GM18519 (cell line): ENCODE data around the gene TGFB1.
"Not testable (repeated sequence)": the region's sequence is repeated elsewhere in the genome, so short reads cannot be mapped to it uniquely, and the experiment has no call there.

ENCODE experiments used
- ATAC-seq: cut with Tn5 transposase; IDR thresholded peaks from one replicate; pipeline ENCODE4 v1.9.1; 2021; ENCODE audit warnings: mild to moderate bottlenecking, moderate library complexity; ENCODE audit not compliant: unreplicated experiment, low FRiP score

Gene TGFB1

GRCh38 chr19:41304706-41305483, 48.8 kb downstream of the TGFB1 start:
- ATAC-seq, result no peak

GRCh38 chr19:41303954-41304353, 49.8 kb downstream of the TGFB1 start:
- no peak for ATAC-seq

DNA sequence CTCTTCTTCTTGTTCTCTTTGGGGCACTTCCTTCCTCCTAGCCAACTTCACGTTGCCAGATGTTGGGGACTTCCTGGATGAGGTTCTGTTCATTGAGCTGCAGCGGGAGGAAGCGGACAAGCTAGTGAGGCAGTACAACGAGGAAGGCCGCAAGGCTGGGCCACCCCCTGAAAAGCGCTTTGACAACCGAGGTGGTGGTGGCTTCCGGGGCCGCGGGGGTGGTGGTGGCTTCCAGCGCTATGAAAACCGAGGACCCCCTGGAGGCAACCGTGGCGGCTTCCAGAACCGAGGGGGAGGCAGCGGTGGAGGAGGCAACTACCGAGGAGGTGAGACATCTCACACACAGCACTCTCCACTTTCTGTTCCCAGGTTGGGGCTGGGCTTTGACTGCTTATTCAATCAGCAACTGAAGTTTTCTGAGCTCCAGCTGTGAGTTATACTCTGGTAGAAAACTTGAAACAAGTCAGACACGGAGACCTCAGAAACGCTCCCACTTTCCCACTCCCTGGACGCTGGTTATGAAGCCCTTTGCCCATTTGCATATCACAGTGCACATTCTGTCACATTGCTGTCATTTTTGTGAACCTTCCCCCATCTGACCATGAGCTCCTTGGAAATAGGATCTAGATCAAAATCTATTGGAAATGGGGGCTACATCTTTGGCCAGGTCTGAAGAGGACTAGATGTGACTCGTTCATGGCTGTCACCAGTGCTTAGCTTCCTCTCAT, 50.9 kb downstream of the TGFB1 start:
- ATAC-seq, result no peak

DNA sequence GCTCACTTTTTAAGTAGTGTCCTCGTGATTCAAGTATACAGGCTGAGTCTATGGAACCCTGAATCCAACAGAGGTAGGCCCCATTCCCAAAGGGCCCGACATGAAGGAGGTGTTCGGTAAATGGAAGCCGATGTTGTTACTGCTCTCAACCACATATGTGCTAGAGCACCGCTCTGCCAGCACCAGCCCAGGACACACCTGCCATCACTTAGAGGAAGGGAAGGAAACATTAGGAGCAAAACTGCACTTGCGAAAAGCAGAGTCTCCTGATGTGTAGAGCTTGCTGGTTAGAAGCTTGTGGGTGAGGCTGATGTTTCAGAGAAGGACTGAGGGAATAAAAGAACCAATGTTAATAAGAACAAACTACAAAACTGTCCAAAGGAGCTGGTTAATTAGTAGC, 53.2 kb downstream of the TGFB1 start:
- no peak for ATAC-seq

GRCh38 chr19:41299755-41300089, 54.0 kb downstream of the TGFB1 start:
- no peak for ATAC-seq

DNA sequence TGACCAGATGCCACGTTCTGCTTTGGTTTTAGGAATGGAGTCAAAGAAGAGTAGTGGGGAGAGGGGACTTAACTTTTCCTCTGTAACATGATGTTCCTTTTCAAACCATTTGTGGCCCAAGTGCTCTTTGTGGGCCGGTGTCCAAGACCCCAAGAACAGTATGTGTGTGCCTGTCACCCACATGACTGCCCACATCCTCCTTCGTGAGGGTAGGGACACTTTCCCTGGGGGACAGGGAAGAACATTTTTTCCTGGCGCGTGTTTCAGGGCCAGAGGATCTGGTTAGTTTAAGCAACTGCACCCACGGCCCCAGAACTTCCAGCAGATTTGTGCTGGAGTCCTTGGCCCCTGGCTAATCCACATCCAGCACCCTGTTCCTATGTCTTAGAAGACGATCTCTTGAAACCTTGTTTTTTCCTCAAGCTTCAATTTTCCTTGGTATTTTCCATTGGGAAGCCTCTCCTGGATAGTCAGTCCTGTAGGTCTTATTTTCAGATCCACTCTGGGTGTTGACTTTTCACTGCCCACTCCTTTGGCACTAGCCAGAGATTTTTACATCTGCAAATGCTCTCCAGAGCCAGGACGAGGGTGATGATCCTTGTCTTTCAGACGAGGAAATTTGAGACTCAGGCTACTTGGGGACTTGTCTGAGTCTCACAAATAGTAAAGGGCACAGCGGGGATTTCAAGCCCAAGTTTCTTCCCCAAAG, 54.5 kb downstream of the TGFB1 start:
- ATAC-seq, result no peak

DNA sequence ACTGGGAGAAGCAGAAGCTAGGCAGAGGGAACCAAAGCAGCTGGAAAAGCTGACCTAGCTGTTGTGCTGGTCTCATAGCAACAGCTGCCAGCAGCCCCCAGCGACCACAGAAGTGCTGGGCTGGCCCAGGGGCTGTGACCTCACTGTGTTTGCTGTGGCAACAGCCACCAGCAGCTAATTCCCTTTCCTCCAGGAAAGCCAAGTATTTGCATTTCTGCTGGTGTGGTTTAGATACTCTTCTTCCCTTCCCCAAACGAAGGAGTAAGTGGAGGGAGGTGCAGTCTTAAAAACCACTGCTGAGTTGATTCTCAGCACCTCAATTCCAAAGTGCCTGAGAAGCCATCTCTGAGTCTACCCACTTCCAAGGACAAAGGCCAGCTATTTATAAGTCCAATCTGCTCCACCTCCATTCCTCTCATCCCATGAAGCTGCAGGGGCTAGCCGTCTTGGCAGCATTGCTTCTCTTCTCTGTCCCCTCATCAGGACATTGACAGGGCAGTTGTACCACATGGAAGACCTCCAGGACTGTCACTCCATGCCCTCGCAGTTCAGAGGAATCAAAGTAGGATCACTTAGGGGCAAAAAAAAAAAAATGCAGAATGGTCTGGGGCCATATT, 55.3 kb downstream of the TGFB1 start:
- peak; percentile 5 for ATAC-seq

DNA sequence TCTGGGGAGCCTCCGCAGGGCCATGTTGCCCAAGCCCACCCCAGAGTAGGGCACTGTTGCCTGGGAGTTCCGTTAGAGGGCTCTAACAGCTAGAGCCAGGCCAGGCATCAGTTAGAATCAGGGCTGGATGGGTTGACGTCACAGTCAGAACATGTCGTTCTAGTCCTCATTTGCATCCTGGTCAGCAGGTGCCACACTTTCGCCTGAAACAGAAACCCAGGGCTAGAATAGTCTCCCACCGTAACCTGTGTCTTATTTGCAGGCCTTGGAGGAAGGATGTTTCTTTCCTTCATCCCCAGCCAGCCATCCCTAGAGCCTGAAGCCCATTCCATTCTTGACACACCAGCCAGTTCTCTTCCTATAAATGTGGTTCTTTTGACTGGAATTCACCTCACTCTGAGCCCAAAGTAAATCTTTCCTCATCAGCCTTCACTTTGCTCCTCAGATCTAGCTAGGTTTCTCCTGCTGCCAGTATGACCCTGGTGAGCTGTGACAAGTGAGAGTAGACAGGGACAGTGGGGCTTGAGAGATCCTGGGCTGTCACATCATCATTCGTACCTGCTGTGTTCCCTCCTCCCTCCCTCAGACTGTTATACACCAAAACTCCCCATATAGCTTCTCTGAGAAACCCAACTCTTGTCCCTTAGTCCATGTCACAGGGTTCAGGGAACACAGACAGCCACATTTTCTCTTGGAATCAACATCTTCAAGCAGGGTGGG, 55.9 kb downstream of the TGFB1 start:
- peak; percentile 72 for ATAC-seq

- ATAC-seq, result no peak
Observed at GRCh38 chr19:41296433-41296871, 57.3 kb downstream of the TGFB1 start.

GRCh38 chr19:41295499-41295898, 58.2 kb downstream of the TGFB1 start:
- no peak for ATAC-seq

- ATAC-seq, result no peak
Observed at GRCh38 chr19:41294393-41294792, 59.3 kb downstream of the TGFB1 start.

DNA sequence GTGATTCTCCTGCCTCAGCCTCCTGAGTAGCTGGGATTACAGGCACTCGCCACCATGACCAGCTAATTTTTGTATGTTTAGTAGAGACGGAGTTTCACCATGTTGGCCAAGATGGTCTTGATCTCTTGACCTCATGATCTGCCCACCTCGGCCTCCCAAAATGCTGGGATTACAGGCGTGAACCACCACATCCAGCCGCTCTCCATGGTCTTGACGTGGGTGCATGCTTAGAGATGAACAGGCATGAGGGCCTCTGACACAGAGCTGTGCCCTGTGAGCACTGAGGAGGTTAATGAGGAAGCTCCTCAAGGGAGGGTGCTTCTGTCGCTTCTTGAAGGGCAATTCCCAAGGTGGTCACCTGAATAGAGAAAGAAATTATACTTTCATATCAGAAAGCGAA, 63.9 kb downstream of the TGFB1 start:
- ATAC-seq, result not testable (repeated sequence)

- ATAC-seq, result no peak
Observed at GRCh38 chr19:41288673-41289530, 64.8 kb downstream of the TGFB1 start.
